UCSD-AML1 (cell line): ENCODE data around the gene EIF2S2.

ENCODE experiments used
- DNase-seq: peaks from one replicate; lab custom pipeline; 2025; ENCODE audit not compliant: unreplicated experiment; lab: John Stamatoyannopoulos, UW

The EIF2S2 gene

DNA sequence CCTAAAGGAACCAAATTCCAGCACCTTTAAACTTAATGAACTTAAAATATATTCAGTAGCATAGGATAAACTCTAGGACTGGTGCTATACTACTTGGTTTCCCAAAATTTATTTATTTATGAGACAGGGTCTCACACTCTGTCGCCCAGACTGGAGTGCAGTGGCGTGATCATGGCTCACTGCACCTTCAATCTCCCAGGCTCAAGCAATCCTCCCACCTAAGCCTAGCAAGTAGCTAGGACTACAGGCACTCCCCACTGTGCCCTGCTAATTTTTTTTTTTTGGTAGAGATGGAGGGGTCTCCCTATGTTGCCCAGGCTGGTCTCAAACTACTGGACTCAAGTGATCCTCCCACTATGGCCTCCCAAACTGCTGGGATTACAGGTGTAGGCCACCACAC lies 21.4 kb downstream of the EIF2S2 start:
- DNase-seq: no peak

DNA sequence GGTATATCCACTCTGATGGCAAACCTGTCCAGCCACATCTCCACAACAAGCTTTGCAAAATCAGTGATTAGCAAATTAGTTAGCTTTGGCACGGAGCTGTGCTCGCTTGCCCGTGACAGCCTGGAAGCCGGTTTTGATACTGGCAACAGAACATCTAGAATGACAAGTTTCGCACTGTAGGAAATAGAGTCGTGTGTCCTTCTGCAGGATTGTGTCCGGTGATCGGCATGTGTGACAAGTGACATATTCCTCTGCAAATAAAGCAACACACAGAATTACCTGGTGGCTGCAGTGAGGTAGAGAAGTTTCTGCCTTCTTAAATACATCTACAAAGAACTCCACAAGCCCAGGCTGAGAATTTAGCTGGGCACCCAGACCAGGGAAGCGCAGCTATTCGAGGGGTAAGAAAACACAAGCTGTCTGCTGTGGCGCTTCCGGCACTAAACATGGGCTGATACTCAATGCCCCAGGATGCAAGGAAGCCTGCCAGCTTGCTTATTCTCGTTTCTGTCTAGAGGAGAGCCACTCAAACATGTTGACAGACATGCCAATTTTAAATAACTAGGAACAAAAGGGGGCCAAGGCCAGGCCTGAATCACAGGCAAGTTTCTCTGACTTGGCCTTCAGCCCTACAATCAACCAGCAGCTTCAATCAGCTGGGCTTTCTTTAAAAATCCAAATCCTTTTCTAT lies 22.2 kb downstream of the EIF2S2 start:
- no peak for DNase-seq

DNA sequence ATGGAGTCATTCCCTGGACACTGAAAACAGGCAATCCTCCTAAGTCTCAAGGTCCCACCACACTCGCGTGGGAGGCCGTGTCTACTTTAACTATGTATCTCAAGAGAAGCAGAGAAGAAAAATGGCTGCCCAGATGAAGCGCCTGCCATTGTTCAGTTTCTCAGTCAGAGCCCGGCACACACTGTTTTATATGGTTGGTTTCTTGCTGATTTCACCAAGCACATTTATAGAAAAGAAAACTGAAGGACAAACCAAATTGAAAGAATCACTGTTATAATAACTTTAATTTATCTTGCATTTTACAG lies 22.9 kb downstream of the EIF2S2 start:
- no peak for DNase-seq

DNA sequence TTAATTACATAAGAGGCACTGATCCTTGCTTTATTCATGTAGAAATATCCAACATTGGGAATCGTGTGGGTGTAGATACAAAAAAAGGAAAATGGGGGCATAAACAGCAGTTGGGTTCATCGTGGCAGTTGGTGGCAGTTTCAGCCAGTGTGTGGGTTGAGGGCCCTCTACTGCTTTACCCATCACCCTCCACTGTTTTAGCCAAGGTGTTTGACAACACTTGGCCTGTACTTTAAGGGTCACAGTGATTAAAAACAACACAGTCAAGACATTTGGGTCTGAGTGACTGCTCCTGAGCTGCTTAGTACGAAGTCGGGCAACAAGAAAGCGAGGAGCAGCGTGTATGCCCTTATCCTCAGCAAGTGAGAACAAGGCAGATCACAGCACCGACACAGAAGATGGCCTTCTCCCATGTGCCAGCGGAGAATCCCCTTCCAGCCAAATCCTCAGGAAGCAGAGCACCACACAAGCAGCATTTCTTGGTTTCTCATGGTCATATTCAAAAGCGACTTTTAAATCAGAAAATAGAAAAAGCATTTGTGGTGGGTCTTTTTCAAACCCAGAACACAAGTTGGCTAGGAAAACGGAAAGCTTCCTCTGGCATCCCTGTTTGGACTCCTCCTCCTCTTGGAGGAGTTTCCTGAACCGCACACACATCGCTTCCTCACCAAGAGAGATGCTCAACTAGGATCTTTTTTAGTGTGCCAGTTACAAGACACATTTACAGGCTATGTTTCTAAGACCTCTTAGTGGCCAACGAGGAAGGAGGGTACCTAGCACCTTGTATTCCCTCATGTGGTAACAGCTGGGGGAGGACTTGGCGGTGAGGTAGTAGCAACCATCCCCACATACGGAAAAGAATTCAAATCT lies 23.5 kb downstream of the EIF2S2 start:
- DNase-seq: no peak

DNA sequence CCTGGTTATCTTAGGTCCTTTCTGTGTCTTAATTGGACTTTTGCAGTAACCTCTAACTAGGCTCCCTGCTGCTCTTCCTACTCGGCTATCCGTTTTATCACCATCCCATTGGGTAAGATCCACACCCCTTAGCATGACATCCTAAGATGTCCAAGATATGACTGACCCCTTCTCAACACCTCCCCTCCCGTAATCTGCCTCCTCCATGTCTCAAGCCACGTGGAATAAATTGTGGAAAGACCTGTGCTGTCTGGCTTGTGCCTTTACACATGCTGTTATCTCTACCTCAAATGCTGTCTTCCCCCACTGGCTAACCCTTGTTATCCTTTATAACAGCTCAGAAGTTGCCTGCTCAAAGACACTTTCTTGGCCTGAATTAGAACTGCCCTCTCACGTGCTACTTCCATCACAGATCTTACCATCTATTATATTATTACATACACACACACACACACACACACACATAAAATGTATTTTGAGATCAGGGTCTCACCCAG lies 26.5 kb downstream of the EIF2S2 start:
- DNase-seq: no peak

DNA sequence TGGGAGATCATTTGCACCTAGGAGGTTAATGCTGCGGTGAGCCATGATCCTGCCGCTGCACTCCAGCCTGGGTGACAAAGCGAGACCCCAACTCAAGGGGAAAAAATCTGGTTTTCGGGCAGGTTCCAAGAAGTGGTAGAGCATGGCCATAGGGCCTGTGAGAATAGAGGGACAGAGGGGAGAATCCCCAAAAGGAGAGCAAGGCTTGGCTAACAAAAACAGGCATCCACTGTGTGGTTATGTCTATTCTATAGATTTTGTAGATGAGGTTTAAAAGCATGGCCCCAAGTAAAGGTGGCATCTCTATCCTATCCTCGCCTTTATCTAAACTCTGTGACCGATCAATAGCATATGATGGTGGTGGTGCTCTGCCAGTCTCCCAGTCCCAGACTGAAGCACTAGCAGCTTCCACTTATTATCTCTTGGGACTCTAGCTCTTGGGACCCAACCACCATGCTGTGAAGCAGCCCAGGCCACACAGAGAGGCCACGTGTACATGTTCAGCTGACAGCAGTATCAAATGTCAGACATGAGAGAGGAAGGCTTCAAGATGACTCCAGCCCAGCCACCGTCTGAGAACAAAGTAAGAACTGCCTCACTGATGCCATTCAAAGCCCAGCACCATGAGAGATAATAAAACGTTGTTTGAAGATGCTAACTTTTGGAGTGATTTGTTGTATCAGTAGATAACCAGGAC lies 27.7 kb downstream of the EIF2S2 start:
- no peak for DNase-seq

DNA sequence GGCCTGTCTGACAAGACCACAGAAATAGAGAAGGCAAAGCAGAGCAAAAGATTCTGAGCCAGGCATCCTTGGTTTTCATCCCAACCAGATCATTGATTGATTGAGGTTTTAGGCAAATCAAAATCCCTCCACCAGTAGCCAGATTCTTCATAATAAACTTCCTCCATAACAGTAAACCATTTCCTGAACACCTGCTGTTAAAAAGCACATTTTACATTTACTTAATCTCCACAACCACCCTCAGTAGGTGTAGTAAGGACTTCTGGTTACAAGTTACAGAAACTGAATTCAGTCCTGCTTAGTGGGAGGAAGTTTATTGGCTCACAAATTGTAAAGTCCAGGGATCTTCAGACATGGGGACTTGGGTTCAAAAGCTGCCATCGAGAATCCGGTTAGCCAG lies 28.3 kb downstream of the EIF2S2 start:
- no peak for DNase-seq

DNA sequence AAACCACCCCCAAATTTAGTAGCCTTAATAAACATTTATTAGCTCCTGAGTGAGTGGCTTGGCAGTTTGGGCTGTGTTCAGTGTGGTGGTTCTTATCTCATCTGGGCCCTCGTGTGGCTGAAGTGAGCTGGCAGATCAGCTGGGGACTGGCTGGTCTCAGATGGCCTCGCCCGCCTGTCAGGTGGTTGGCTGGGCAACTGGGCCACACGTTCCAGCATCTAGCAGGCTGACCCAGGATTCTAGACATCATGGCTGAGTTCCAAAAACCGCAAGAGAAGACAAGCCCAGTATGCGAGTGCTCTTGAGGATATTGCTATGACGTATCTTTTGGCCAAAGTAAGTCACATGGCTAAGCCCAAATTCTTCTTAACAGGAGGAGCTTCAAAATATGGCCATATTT lies 28.9 kb downstream of the EIF2S2 start:
- no peak for DNase-seq

DNA sequence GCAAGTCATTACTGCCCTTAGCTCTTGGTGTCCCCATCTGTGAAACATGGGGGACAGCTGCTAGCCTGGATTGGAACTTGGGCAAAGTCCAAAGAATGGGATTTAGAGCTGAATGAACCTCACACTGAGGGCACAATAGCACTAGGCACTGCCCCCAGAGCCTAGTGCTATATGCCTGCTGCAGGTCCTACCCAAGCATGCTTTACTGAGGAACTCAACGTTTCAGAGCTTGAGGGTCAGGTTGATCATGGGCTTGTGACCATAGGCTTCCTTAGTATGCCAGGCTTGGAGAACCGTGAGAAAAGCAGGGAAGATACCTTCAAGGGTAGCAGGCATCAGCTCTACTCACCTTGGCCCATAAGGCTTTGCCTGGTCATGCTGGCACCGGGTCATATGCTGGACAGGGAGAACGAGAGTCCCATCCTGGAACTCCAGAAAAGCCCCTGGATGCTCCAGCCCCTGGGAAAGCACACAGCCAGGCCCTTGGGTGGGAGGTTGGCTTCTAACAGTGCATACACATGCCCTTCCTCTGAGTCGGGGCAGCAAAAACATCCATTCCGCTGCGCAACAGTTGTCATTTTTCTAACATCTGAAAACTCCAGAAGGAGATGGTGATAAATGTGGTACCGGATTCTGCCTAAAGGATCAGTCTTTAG lies 29.7 kb downstream of the EIF2S2 start:
- DNase-seq: no peak

DNA sequence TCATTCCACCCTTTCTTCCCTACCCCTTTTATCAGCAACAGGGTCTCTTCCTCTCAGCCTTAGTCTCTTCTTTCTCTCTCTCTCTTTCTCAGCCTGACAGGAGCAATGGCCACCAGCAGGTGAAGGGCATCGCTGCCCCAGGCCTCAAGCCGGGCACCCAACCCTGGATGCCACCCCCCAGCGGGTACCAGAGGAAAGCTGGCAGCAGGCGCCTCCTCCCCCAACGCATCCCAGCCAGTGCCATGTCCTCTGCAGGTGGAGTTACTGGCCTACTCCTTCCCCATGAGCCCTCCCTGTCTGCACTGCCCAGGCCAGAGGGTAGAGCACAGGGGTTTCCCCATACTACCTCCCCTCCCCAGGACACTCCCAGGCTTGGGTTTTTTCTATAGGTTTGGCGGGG lies 32.2 kb downstream of the EIF2S2 start:
- no peak for DNase-seq

DNA sequence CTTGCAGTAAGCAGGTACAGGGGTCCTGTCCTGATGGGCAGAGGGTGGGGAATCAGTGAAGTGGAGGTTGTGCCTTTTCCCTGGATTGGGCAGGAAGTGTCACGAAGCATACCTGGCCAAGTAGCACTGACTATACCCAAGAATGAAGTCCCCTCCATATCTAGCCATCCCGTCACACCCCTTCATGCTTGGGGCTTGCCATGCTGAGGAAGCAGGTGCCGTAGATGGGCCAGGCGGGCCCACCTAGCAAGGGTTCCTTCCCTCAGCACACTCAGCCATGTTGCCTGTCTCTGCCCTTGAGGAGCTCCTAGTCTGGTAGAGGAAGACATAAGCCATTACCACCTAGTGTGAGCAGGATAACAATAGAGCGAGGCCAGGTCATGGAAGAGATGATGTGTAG lies 33.5 kb downstream of the EIF2S2 start:
- DNase-seq: no peak

DNA sequence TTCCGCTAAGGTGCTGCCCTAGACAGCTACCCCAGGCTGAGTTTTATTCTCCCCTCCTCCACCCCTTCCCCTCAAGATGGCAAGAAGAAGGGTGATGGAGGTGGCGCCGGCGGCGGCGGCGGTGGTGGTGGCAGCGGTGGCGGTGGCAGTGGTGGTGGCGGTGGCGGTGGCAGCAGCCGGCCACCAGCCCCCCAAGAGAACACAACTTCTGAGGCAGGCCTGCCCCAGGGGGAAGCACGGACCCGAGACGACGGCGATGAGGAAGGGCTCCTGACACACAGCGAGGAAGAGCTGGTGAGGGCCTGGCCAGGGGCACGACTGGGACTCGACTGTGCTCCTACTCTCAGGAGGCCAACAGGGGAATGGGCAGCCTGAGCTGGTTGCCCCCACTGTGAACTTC lies 35.1 kb downstream of the EIF2S2 start:
- no peak for DNase-seq

DNA sequence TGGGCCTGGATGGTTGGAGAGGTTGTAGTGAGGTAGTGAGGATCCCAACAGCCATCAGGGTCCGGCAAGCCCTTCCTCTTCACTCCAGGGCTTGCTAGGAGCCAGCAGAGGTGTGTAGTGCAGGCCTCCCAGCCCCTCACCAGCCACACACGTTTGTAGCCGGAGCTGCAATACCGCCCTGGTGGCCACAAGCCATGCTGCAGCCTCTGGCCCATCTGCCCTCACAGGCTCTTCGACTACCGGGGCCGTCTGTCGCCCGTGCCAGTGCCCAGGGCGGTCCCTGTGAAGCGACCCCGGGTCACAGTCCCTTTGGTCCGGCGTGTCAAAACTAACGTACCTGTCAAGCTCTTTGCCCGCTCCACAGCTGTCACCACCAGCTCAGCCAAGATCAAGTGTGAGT lies 36.4 kb downstream of the EIF2S2 start:
- no peak for DNase-seq

DNA sequence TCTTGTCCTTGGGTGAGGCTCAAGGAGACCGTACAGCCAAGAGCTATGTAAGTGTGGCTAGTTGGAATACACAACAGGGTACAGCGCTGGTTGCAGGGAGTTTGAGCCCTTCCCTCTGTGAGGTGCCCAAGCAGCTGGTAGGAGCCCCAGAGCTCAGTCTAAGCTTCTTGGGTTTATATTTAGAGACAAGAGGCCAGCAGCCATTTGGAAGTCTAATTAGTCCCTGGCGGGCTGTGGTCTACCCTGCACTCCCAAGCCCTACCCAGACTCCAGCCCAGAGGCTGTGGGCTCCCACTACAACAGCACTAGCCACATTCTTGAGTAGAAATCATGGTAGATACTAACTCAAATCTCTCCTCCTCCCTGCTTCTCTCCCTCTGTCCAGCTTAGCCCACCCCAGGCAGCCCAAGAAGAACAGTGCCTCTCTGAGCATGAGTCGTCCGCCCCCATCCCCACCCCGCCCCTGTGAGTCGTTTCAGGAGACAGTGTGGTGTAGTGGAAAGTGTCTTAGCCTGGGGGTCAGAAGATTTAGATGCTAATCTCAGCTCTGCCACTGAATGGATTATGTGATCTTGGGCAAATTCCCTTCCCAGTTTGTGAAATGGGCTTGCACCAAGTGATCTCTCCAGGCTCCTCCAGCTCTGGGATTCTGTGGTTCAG lies 37.8 kb downstream of the EIF2S2 start:
- no peak for DNase-seq

DNA sequence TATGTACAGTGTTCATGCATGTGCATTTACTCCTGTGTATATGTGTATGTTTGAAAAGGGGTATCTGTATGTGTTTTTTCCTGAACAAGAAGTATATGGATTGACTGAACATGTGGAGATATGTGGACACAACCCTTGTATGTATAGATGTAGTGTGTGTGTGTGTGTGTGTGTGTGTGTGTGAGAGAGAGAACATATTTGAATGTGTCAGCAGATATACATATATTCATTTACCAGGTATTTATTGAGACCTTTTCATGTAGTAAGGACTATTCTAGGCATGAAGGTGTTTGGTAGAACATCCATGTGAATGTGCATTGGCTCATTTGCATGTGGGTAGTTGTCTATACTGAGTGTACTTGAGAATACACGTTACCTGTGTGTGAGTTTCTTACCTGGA lies 39.3 kb downstream of the EIF2S2 start:
- DNase-seq: no peak

DNA sequence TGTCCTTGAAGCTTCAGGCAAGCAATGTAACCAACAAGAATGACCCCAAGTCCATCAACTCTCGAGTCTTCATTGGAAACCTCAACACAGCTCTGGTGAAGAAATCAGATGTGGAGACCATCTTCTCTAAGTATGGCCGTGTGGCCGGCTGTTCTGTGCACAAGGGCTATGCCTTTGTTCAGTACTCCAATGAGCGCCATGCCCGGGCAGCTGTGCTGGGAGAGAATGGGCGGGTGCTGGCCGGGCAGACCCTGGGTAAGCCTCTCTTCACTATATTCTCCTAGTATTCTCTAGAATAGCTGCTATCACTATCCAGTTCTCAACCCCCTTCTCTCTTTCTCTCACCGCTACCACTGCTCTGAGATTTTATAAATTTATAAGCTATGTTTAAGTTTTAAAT lies 40.0 kb downstream of the EIF2S2 start:
- no peak for DNase-seq

DNA sequence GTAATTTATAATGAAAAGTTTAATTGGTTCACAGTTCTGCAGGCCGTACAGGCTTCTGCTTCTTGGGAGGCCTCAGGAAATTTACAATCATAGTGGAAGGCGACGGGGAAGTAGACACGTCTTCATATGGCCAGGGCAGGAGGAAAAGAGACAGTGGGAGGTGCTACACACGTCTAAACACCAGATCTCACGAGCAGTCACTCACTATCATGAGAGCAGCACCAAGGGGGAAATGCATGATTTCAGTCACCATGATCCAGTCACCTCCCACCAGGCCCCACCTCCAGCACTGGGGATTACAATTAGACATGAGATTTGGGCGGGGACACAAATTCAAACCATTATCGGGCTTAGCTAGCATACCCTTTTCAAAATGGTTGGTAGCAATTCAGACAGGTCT lies 41.2 kb downstream of the EIF2S2 start:
- DNase-seq: no peak

DNA sequence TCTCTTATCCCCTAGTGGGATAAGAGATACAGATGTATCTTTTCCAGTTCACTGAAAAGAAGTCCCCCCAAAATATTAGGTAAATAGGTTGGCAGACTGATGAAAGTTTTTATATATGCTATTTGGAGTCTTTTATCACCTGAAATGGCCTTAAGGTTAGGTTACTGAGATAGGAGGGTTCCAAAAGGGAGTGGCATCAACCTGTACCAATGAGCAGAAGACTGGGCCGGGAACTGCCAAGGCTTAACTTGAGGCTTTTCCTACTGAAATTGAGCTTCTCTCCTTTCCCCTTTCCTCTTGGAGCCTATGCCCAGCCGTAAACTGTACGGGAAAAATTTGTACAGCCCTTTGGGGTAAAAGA lies 42.0 kb downstream of the EIF2S2 start:
- no peak for DNase-seq

DNA sequence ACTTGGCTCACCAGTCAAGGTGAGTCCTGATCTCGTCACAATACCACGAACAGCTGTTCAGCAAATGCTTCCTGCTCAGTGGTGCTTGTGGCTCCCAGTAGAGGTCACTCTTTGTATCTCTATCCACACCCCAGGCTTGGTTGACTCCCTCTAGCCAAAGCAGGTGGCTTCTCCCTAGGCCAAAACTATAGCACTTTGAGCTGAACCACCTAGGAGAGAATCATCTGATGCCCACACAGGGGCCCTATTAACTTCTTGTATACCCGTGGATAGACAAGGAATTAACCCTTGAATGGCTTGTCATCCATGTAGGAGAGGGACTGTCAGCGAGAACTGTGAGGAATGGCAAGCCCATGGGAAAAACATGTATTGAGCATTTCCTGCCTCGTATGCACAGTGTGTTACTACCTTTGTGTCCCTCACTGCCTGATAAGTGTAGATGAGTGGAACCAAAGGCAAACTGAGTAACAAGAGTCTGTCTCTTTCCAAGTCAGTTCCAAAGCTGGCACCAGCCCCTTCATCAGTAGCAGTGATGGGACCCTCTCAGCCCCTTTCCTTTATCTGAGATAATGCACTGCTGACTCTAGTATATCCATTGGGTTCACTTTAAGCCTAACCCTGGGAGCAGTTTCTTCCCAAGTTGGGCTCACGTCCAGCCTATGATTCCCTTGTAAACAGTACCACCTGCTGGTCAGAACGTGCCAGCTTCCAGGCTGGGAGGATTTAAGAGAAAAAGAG lies 42.5 kb downstream of the EIF2S2 start:
- DNase-seq: peak; percentile 66

DNA sequence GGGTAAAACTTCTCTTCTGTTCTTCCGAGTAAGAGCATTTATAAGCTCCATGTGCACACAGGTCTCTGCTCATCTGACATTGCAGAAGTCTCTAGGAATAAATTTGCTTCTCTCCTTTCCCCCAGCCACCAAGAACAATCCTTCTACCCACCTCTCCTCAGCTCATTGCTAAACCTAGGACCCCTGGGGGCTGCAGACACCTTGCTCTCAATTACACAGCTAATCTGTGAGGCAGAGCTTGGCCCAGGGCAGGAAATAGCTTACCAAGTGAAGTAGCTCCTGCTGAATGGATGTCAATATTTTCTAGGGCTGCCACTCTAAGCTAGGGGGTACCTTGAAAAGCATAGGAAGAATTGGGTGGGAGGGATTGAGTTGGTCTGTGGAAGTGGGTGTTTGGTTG lies 44.0 kb downstream of the EIF2S2 start:
- no peak for DNase-seq
